Thyroid gland (tissue), 4 donors: Measurements from ENCODE around the gene THBS4. TPM values are rescaled to one million over a fixed set of nuclear protein-coding genes. Genes with fewer than 3 reads are reported as not detected.

Experiments
- DNase-seq, 2 donors: peaks; one replicate each; pipeline ENCODE4 v3.0.0-alpha.2; 2019
- H3K27ac ChIP-seq, 3 donors: fragments of 200-600 bp; sonication (generic); 1 replicate in 2 of 3; 2 replicates in 1 of 3; pipeline ENCODE4 v1.5.1; 2016 to 2019; ENCODE audit warnings: mild to moderate bottlenecking in 1 of 3, moderate library complexity in 1 of 3
- H3K27me3 ChIP-seq: fragments of 200-600 bp; sonication (generic); one replicate; pipeline ENCODE4 v1.5.1; 2019
- H3K36me3 ChIP-seq, 2 donors: fragments of 200-600 bp; sonication (generic); one replicate each; pipeline ENCODE4 v1.5.1; 2016 to 2019
- H3K4me1 ChIP-seq, 2 donors: fragments of 200-600 bp; sonication (generic); one replicate each; pipeline ENCODE4 v1.5.1; 2017 to 2019
- H3K4me3 ChIP-seq, 3 donors: fragments of 200-600 bp; sonication (generic); replicated peaks in 1 of 3; 1 replicate in 2 of 3; 2 replicates in 1 of 3; pipeline ENCODE4 v1.5.1; 2016; ENCODE audit warnings: mild to moderate bottlenecking in 1 of 3
- H3K9me3 ChIP-seq: fragments of 200-600 bp; sonication (generic); one replicate; pipeline ENCODE4 v1.5.1; 2017
- POLR2A ChIP-seq, 2 donors: fragments of 450-650 bp; IDR thresholded peaks; one replicate each; pipeline ENCODE4 v1.6.1; 2017; ENCODE audit warnings: antibody characterized with exemption in 2 of 2, mild to moderate bottlenecking in 2 of 2, moderate library complexity in 1 of 2
- WGBS, 2 donors: methylation state at CpG; one replicate each; pipeline ENCODE4 v1.1.5; 2017; 5-methylcytosine and 5-hydroxymethylcytosine counted together
- intact Hi-C: fragments of 100-400 bp; cut with DNase I; formaldehyde crosslinking; loops from one replicate; pipeline ENCODE4 v1.15.1; 2023
- total RNA-seq, 4 donors: library from RNA; depleted of rRNA; stranded (reverse); fragments of >200 nt; gene quantifications; one replicate each; pipeline ENCODE4 v1.2.3, GENCODE V29; 2016
- TF ChIP-seq, protein P1 (sequence below), 6 experiments: fragments of 200-600 bp in 3 of 6; fragments of 450-650 bp in 3 of 6; sonication (generic) in 3 of 6; IDR thresholded peaks; one replicate each; pipeline ENCODE4 v1.5.1; 2016 to 2019; ENCODE audit warnings: antibody characterized with exemption in 6 of 6, mild to moderate bottlenecking in 2 of 6, inconsistent platforms in 1 of 6, moderate library complexity in 1 of 6

The THBS4 gene
- total RNA-seq, 4 donors from 2014 or later = 2.4 to 4.5 (median 3.1) TPM

DNA sequence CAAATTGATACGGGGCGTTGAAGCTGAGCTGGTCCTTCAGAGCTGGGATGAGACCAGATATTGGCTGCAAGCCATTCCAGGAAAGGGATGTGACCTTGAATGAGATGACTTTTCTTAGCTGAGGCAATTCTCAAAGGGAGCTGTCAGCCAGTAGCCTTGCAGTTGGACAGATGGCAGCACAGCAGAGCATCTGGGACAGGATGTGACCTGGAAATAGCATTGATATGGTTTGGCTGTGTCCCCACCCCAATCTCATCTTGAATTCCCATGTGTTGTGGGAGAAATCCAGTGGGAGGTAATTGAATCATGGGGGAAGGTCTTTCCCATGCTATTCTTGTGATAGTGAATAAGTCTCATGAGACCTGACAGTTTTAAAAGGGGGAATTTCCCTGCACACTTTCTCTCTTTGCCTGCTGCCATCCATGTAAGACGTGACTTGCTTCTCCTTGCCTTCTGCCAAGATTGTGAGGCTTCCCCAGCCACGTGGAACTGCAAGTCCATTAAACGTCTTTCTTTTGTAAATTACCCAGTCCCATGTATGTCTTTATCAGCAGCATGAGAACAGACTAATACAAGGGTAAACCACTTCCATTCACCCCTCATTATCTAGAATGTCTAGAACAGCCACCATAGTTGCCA lies 24.3 kb upstream of the THBS4 start:
- DNase-seq = no peak
- Histone ChIP-seq H3K36me3 (no peaks in the 10 kb centered on the region), H3K27ac (no peak overlapping the region), H3K4me3 (no peak overlapping the region), H3K9me3 (no peaks in the 10 kb centered on the region), H3K4me1 (no peaks in the 10 kb centered on the region), H3K27me3 (no peaks in the 10 kb centered on the region)
- intact Hi-C loops = no loop called here
- no peak for TF ChIP-seq POLR2A (IDR thresholded peaks at IDR 0.05)
- TF ChIP-seq, protein P1, sequence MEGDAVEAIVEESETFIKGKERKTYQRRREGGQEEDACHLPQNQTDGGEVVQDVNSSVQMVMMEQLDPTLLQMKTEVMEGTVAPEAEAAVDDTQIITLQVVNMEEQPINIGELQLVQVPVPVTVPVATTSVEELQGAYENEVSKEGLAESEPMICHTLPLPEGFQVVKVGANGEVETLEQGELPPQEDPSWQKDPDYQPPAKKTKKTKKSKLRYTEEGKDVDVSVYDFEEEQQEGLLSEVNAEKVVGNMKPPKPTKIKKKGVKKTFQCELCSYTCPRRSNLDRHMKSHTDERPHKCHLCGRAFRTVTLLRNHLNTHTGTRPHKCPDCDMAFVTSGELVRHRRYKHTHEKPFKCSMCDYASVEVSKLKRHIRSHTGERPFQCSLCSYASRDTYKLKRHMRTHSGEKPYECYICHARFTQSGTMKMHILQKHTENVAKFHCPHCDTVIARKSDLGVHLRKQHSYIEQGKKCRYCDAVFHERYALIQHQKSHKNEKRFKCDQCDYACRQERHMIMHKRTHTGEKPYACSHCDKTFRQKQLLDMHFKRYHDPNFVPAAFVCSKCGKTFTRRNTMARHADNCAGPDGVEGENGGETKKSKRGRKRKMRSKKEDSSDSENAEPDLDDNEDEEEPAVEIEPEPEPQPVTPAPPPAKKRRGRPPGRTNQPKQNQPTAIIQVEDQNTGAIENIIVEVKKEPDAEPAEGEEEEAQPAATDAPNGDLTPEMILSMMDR (IDR thresholded peaks at IDR 0.05) = no peak
- 62 to 77% methylated on average over 5 of the region's 5 CpGs for WGBS, 2 donors

- no peak for DNase-seq
- Histone ChIP-seq H3K27me3 (no peaks in the 10 kb centered on the region), H3K9me3 (no peaks in the 10 kb centered on the region), H3K4me3 (no peak overlapping the region), H3K4me1 (no peaks in the 10 kb centered on the region), H3K36me3 (no peaks in the 10 kb centered on the region), H3K27ac (no peak overlapping the region)
- TF ChIP-seq POLR2A (IDR thresholded peaks at IDR 0.05) = no peak
- TF ChIP-seq, protein P1 (IDR thresholded peaks at IDR 0.05) = no peak
- intact Hi-C loops = no loop called here
- WGBS, 2 donors = 91 to 92% methylated on average over 2 of the region's 2 CpGs
Measured at GRCh38 chr5:80025069-80025468, 10.1 kb upstream of the THBS4 start.

DNA sequence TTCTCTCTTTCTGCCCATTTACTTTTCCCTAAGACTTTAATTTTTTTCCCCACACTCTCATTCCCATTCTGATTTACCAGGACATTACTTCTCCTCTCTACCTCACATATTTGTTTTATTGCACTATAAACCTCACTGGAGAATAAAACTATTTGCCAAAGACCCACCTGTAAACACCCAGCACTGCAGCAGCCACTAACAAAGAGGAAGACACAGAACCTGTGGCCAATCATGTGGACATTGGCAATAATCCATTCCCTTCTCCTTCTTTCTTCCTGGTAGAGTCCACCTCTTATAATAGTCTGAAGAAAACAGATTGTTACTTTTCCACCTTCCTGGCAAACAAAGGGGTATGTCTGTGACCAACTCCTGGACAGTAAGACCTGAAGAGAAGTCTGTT lies 8.3 kb upstream of the THBS4 start:
- Histone ChIP-seq H3K27ac (no peak overlapping the region), H3K4me3 (no peak overlapping the region), H3K36me3 (no peaks in the 10 kb centered on the region), H3K27me3 (no peaks in the 10 kb centered on the region), H3K9me3 (no peaks in the 10 kb centered on the region), H3K4me1 (no peaks in the 10 kb centered on the region)
- no peak for DNase-seq
- TF ChIP-seq, protein P1 (IDR thresholded peaks at IDR 0.05) = no peak
- TF ChIP-seq POLR2A (IDR thresholded peaks at IDR 0.05) = no peak
- intact Hi-C loops = no loop called here

- Histone ChIP-seq H3K27me3 (no peaks in the 10 kb centered on the region), H3K4me1 (no peaks in the 10 kb centered on the region), H3K27ac (no peak overlapping the region), H3K36me3 (no peaks in the 10 kb centered on the region), H3K9me3 (no peaks in the 10 kb centered on the region), H3K4me3 (no peak overlapping the region)
- WGBS, 2 donors = 81 to 83% methylated on average over 1 of the region's 1 CpG
- TF ChIP-seq POLR2A (IDR thresholded peaks at IDR 0.05) = no peak
- TF ChIP-seq, protein P1 (IDR thresholded peaks at IDR 0.05) = no peak
- intact Hi-C loops = no loop called here
- DNase-seq = no peak
Measured at GRCh38 chr5:80031109-80031508, 4.0 kb upstream of the THBS4 start.

DNA sequence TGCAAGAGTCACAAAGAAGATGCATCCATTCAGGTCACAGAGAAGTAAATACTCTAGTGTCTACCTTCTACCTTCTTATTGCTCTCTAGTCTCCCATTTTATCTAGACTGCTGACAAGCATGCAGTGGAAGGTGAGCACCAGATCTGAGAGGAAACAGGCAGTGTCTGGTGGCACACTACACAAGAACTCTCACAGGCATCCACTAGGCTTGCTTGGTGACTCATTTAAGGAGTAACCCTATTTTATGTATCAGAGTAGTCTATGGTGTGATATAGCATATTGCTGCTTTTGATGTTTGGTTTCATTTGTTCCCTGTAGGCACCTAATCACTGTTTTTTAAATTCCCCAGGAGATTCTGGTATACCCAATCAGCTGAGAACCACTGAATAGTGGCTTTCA lies 1.6 kb upstream of the THBS4 start:
- H3K36me3 ChIP-seq = no peaks in the 10 kb centered on the region
- TF ChIP-seq, protein P1 (IDR thresholded peaks at IDR 0.05) = no peak
- no peak for TF ChIP-seq POLR2A (IDR thresholded peaks at IDR 0.05)
- intact Hi-C loops = no loop called here
- no peak overlapping the region for H3K4me3 ChIP-seq
- H3K27me3 ChIP-seq = no peaks in the 10 kb centered on the region
- no peaks in the 10 kb centered on the region for H3K9me3 ChIP-seq
- H3K4me1 ChIP-seq = no peaks in the 10 kb centered on the region
- no peak overlapping the region for H3K27ac ChIP-seq
- DNase-seq = no peak
